ENCODE results near the gene ARSI. TPM values are rescaled to one million over a fixed set of nuclear protein-coding genes. Genes with fewer than 3 reads are reported as not detected.

Gene ARSI
- total and polyA plus RNA-seq, 2 of the 13 experiments (the other 11 are each of a cell fraction or from before 2014, with no cell fraction given): 4.2 to 33.9 TPM

DNA sequence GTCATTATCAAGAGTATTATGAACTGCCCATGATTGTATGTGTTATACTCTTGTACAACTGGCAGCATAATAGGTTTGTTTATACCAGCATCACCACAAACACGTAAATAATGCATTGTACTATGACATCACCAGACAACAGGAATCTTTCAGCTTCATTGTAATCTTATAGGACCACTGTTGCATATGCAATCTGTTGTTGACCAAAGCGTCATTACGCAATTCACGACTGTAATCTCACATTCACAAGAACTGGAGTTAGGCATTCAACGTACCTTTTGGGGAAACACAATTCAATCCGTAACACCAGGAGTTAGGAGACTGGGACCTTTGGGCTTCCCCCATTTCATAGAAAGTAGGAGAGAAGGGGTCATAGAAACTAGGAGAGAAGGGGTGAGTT is 20.4 kb upstream of the ARSI start (continued):
- TF ChIP-seq JUND (CRISPR knock-in tag; IDR thresholded peaks at IDR 0.05) (no peak), YEATS4 (CRISPR knock-in tag; IDR thresholded peaks at IDR 0.05; ENCODE audit: borderline replicate concordance) (no peak), MLLT10 (CRISPR knock-in tag; IDR thresholded peaks at IDR 0.05) (no peak), U2AF1 (optimal IDR thresholded peaks at IDR 0.05; ENCODE audit: low read depth, low read length) (no peak), ZNF570 (CRISPR knock-in tag; IDR thresholded peaks at IDR 0.05; ENCODE audit: borderline replicate concordance) (no peak), CC2D1A (CRISPR knock-in tag; IDR thresholded peaks at IDR 0.05) (no peak), ZBTB21 (CRISPR knock-in tag; IDR thresholded peaks at IDR 0.05) (peak; percentile 44; the same call in 1 of the 2 replicates), CEBPB (IDR thresholded peaks at IDR 0.05; ENCODE audit: borderline replicate concordance, low read depth, low read length) (peak; percentile 98), EP300 (IDR thresholded peaks at IDR 0.05; ENCODE audit: low read depth in 2 of 2, low read length in 2 of 2) (no peak), EP300 (CRISPR knock-in tag; IDR thresholded peaks at IDR 0.05; ENCODE audit: borderline replicate concordance) (no peak), ZKSCAN8 (CRISPR knock-in tag; IDR thresholded peaks at IDR 0.05; ENCODE audit: borderline replicate concordance) (no peak), ZBED4 (CRISPR knock-in tag; IDR thresholded peaks at IDR 0.05; ENCODE audit: borderline replicate concordance) (no peak), ZNF597 (CRISPR knock-in tag; IDR thresholded peaks at IDR 0.05) (no peak), HOXD1 (CRISPR knock-in tag; IDR thresholded peaks at IDR 0.05) (no peak), BCL6 (CRISPR knock-in tag; IDR thresholded peaks at IDR 0.05) (0 out of 2 replicates have a peak, but pooled peaks have one; percentile 20), CSRNP1 (CRISPR knock-in tag; IDR thresholded peaks at IDR 0.05) (no peak), ZNF343 (CRISPR knock-in tag; IDR thresholded peaks at IDR 0.05) (no peak)
- TF ChIP-seq, protein P1, sequence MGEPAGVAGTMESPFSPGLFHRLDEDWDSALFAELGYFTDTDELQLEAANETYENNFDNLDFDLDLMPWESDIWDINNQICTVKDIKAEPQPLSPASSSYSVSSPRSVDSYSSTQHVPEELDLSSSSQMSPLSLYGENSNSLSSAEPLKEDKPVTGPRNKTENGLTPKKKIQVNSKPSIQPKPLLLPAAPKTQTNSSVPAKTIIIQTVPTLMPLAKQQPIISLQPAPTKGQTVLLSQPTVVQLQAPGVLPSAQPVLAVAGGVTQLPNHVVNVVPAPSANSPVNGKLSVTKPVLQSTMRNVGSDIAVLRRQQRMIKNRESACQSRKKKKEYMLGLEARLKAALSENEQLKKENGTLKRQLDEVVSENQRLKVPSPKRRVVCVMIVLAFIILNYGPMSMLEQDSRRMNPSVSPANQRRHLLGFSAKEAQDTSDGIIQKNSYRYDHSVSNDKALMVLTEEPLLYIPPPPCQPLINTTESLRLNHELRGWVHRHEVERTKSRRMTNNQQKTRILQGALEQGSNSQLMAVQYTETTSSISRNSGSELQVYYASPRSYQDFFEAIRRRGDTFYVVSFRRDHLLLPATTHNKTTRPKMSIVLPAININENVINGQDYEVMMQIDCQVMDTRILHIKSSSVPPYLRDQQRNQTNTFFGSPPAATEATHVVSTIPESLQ (CRISPR knock-in tag; conservative IDR thresholded peaks at IDR 0.05): no peak
- TF ChIP-seq, protein P2, sequence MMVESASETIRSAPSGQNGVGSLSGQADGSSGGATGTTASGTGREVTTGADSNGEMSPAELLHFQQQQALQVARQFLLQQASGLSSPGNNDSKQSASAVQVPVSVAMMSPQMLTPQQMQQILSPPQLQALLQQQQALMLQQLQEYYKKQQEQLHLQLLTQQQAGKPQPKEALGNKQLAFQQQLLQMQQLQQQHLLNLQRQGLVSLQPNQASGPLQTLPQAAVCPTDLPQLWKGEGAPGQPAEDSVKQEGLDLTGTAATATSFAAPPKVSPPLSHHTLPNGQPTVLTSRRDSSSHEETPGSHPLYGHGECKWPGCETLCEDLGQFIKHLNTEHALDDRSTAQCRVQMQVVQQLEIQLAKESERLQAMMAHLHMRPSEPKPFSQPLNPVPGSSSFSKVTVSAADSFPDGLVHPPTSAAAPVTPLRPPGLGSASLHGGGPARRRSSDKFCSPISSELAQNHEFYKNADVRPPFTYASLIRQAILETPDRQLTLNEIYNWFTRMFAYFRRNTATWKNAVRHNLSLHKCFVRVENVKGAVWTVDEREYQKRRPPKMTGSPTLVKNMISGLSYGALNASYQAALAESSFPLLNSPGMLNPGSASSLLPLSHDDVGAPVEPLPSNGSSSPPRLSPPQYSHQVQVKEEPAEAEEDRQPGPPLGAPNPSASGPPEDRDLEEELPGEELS (CRISPR knock-in tag; IDR thresholded peaks at IDR 0.05): 0 out of 2 replicates have a peak, but pooled peaks have one; percentile 33
